Neural cell (in vitro differentiated cells): ENCODE measurements around the gene TTLL5.

Source experiments
- EP300 ChIP-seq: fragments of 450-650 bp; conservative IDR thresholded peaks from 2 replicates; pipeline ENCODE4 v1.6.1; 2014; ENCODE audit warnings: antibody characterized with exemption, mild to moderate bottlenecking, moderate library complexity; ENCODE audit not compliant: poor library complexity, severe bottlenecking
- EZH2 ChIP-seq: fragments of 200-600, 300-800 bp; shearing (Covaris generic), sonication (generic); IDR thresholded peaks from 2 replicates; pipeline ENCODE4 v1.6.1; 2014; ENCODE audit warnings: antibody characterized with exemption, low read length, borderline replicate concordance, mild to moderate bottlenecking; ENCODE audit not compliant: insufficient read depth, poor library complexity, severe bottlenecking
- MXI1 ChIP-seq: fragments of 450-650 bp; conservative IDR thresholded peaks from 2 replicates; pipeline ENCODE4 v1.6.1; 2014; ENCODE audit warnings: antibody characterized with exemption, mild to moderate bottlenecking; ENCODE audit not compliant: poor library complexity, severe bottlenecking
- POLR2AphosphoS5 ChIP-seq: IDR thresholded peaks from 2 replicates; pipeline ENCODE4 v1.6.1; 2012
- RAD21 ChIP-seq: fragments of 450-650 bp; conservative IDR thresholded peaks from 2 replicates; pipeline ENCODE4 v1.6.1; 2014; ENCODE audit warnings: antibody characterized with exemption, mild to moderate bottlenecking, moderate library complexity
- SMC3 ChIP-seq: fragments of 450-650 bp; conservative IDR thresholded peaks from 2 replicates; pipeline ENCODE4 v1.6.1; 2014; ENCODE audit warnings: antibody characterized with exemption, mild to moderate bottlenecking, moderate library complexity; ENCODE audit not compliant: poor library complexity
- TAF1 ChIP-seq: IDR thresholded peaks from 2 replicates; pipeline ENCODE4 v1.6.1; 2012; ENCODE audit warnings: low read depth
- TF ChIP-seq, protein P1 (sequence below): fragments of 450-650 bp; IDR thresholded peaks from 2 replicates; pipeline ENCODE4 v1.5.1; 2014; ENCODE audit warnings: antibody characterized with exemption, mild to moderate bottlenecking, moderate library complexity; ENCODE audit not compliant: poor library complexity, severe bottlenecking
- TF ChIP-seq, protein P2 (sequence below): IDR thresholded peaks from 2 replicates; pipeline ENCODE4 v1.6.1; 2012; ENCODE audit warnings: borderline replicate concordance

DNA sequence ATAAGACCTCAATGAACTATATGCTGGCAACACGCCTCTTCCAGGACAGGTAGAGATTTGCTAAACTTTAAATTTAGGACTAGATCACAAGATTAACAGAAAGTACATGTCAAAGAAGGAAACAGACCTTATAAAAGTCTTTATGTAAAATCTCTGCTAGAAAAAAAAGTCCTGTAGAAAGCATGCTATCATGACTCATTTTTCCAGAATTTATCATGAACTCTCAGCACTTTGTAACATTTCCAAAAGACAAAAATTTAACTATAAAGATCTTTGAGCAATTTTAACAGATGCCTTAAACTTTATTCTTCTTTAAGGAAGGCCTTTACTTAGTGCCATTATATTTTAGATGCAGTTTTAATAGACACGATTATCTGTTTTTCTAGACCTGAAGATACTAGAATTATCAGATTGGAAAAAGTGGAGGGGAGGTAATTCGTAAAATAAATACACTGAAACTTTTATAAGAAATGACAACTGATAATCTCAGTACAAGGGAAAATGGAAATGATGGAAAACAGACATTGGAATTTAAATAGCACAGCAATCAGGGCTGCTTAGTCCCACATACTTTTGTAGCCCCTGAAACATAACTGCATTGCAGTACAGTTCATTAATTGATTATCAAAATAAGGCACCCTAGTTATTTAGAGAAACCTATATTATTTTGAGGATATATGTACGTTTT lies 92.0 kb downstream of the TTLL5 start:
- TF ChIP-seq, protein P1, sequence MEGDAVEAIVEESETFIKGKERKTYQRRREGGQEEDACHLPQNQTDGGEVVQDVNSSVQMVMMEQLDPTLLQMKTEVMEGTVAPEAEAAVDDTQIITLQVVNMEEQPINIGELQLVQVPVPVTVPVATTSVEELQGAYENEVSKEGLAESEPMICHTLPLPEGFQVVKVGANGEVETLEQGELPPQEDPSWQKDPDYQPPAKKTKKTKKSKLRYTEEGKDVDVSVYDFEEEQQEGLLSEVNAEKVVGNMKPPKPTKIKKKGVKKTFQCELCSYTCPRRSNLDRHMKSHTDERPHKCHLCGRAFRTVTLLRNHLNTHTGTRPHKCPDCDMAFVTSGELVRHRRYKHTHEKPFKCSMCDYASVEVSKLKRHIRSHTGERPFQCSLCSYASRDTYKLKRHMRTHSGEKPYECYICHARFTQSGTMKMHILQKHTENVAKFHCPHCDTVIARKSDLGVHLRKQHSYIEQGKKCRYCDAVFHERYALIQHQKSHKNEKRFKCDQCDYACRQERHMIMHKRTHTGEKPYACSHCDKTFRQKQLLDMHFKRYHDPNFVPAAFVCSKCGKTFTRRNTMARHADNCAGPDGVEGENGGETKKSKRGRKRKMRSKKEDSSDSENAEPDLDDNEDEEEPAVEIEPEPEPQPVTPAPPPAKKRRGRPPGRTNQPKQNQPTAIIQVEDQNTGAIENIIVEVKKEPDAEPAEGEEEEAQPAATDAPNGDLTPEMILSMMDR = no peak
- TF ChIP-seq EZH2 = no peak
- no peak for TF ChIP-seq EP300
- TF ChIP-seq POLR2AphosphoS5 = no peak
- TF ChIP-seq SMC3 = no peak
- TF ChIP-seq, protein P2, sequence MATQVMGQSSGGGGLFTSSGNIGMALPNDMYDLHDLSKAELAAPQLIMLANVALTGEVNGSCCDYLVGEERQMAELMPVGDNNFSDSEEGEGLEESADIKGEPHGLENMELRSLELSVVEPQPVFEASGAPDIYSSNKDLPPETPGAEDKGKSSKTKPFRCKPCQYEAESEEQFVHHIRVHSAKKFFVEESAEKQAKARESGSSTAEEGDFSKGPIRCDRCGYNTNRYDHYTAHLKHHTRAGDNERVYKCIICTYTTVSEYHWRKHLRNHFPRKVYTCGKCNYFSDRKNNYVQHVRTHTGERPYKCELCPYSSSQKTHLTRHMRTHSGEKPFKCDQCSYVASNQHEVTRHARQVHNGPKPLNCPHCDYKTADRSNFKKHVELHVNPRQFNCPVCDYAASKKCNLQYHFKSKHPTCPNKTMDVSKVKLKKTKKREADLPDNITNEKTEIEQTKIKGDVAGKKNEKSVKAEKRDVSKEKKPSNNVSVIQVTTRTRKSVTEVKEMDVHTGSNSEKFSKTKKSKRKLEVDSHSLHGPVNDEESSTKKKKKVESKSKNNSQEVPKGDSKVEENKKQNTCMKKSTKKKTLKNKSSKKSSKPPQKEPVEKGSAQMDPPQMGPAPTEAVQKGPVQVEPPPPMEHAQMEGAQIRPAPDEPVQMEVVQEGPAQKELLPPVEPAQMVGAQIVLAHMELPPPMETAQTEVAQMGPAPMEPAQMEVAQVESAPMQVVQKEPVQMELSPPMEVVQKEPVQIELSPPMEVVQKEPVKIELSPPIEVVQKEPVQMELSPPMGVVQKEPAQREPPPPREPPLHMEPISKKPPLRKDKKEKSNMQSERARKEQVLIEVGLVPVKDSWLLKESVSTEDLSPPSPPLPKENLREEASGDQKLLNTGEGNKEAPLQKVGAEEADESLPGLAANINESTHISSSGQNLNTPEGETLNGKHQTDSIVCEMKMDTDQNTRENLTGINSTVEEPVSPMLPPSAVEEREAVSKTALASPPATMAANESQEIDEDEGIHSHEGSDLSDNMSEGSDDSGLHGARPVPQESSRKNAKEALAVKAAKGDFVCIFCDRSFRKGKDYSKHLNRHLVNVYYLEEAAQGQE = no peak
- no peak for TF ChIP-seq RAD21
- TF ChIP-seq TAF1 = no peak
- no peak for TF ChIP-seq MXI1
